Measurements from ENCODE around the gene DEF6. TPM values are rescaled to one million over a fixed set of nuclear protein-coding genes. Genes with fewer than 3 reads are reported as not detected.
A peak's percentile ranks its signal among the peaks of the same experiment; 100 is the strongest.
"Not testable (repeated sequence)": the region's sequence is repeated elsewhere in the genome, so short reads cannot be mapped to it uniquely, and the experiment has no call there.

Gene DEF6
- total RNA-seq, 1 donor from 2014 or later, result 6.2 TPM

DNA sequence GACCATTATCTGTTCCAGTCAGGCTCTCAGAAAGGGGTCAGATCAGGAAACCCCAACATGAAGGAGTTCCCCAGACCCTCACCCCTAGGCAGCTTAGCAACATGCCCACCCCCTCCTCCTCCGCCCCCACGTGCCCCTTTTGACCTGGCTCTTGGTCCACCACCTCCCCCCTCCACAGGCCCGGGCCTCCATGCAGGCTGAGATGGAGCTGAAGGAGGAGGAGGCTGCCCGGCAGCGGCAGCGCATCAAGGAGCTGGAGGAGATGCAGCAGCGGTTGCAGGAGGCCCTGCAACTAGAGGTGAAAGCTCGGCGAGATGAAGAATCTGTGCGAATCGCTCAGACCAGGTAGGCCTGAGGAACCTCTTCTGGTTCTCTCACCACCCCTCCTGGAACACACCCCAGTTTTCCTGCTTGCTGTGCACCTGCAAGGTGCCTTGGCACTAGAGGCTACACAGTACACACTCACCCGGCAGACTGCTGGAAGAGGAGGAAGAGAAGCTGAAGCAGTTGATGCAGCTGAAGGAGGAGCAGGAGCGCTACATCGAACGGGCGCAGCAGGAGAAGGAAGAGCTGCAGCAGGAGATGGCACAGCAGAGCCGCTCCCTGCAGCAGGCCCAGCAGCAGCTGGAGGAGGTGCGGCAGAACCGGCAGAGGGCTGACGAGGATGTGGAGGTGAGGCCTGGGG lies 21.9 kb downstream of the DEF6 start:
- DNase-seq (ENCODE audit: extremely low spot score, unreplicated experiment), result peak; percentile 62
- Mint-ChIP-seq H3K27ac (no peak overlapping the region), H3K36me3 (peaks cover 5% of the 10 kb centered on the region), H3K4me3 (no peak overlapping the region), H3K9me3 (no peaks in the 10 kb centered on the region), H3K4me1 (ENCODE audit: unreplicated experiment) (peaks cover 10% of the 10 kb centered on the region), H3K27me3 (peaks cover 19% of the 10 kb centered on the region)
- TF ChIP-seq, protein P1, sequence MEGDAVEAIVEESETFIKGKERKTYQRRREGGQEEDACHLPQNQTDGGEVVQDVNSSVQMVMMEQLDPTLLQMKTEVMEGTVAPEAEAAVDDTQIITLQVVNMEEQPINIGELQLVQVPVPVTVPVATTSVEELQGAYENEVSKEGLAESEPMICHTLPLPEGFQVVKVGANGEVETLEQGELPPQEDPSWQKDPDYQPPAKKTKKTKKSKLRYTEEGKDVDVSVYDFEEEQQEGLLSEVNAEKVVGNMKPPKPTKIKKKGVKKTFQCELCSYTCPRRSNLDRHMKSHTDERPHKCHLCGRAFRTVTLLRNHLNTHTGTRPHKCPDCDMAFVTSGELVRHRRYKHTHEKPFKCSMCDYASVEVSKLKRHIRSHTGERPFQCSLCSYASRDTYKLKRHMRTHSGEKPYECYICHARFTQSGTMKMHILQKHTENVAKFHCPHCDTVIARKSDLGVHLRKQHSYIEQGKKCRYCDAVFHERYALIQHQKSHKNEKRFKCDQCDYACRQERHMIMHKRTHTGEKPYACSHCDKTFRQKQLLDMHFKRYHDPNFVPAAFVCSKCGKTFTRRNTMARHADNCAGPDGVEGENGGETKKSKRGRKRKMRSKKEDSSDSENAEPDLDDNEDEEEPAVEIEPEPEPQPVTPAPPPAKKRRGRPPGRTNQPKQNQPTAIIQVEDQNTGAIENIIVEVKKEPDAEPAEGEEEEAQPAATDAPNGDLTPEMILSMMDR (conservative IDR thresholded peaks at IDR 0.05), result no peak

DNA sequence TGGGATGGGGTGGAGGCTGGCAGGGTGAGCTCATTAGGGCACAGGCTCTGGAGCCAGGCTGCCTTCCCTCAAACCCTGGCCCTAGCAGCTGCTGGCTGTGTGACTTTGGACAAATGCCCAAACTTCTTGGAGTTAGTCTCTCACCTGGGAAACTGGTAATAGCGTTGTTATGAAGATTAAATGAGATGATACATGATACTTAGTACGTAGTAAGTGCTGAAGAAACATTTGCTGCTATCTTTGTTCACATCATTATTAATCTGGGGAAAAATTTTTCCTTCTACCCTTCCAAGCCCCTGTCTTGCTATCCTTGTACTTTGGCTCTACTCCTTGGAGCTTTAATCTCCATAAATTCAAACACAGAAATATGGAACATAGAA lies 22.4 kb downstream of the DEF6 start:
- no peak for DNase-seq (ENCODE audit: extremely low spot score, unreplicated experiment)
- H3K27me3 Mint-ChIP-seq, result peaks cover 14% of the 10 kb centered on the region
- TF ChIP-seq, protein P1 (conservative IDR thresholded peaks at IDR 0.05), result no peak
- H3K9me3 Mint-ChIP-seq, result no peaks in the 10 kb centered on the region
- peaks cover 5% of the 10 kb centered on the region for H3K36me3 Mint-ChIP-seq
- peaks cover 10% of the 10 kb centered on the region for H3K4me1 Mint-ChIP-seq (ENCODE audit: unreplicated experiment)
- H3K4me3 Mint-ChIP-seq, result no peak overlapping the region
- no peak overlapping the region for H3K27ac Mint-ChIP-seq

DNA sequence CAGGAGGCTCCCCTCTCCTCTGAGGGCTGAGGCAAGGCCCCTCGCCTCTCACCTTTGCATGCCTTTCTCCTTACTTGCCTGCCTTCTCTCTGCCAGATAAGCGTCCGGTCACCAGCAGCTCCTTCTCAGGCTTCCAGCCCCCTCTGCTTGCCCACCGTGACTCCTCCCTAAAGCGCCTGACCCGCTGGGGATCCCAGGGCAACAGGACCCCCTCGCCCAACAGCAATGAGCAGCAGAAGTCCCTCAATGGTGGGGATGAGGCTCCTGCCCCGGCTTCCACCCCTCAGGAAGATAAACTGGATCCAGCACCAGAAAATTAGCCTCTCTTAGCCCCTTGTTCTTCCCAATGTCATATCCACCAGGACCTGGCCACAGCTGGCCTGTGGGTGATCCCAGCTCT lies 23.5 kb downstream of the DEF6 start:
- Mint-ChIP-seq H3K27me3 (peaks cover 14% of the 10 kb centered on the region), H3K27ac (no peak overlapping the region), H3K4me1 (ENCODE audit: unreplicated experiment) (peaks cover 10% of the 10 kb centered on the region), H3K9me3 (no peaks in the 10 kb centered on the region), H3K4me3 (no peak overlapping the region), H3K36me3 (peaks cover 5% of the 10 kb centered on the region)
- DNase-seq (ENCODE audit: extremely low spot score, unreplicated experiment), result peak; percentile 68
- TF ChIP-seq, protein P1 (conservative IDR thresholded peaks at IDR 0.05), result no peak

DNA sequence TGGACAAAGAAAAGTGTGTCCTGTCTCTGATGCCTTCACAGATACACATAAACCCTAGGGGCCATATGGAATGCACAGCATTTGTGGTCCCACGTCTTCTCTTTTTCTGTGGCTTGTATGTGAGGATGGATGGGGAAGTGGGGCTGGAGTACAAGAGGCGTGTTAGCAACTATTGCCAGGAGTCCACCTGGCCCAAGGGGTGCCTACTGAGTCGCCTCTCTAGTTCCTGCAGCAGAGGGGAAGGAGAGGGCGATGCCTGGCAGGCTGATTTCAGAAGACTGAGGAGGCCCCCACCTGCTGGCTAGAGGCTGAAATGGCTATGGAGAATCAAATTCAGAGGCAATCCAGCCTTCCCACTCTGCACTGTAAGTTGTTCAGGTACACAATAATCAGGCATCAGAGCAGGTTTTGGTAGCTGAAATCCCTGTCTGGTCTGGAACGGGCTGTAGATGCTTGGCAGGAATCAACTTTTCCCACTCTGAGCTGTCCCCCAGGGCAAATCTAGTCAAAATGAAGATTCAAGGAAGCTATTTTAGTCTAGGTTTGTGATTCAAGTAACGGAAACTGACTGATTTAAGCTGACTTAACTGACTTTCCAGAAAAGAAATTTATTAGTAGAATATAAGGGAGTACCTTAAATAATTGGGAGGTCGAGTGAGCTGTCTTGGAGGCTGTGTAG lies 29.9 kb downstream of the DEF6 start:
- Mint-ChIP-seq H3K27ac (no peak overlapping the region), H3K27me3 (no peaks in the 10 kb centered on the region), H3K4me3 (no peak overlapping the region), H3K36me3 (no peaks in the 10 kb centered on the region), H3K9me3 (no peaks in the 10 kb centered on the region), H3K4me1 (ENCODE audit: unreplicated experiment) (peaks cover 6% of the 10 kb centered on the region)
- peak; percentile 69 for DNase-seq (ENCODE audit: extremely low spot score, unreplicated experiment)
- TF ChIP-seq, protein P1 (conservative IDR thresholded peaks at IDR 0.05), result peak; percentile 69

DNA sequence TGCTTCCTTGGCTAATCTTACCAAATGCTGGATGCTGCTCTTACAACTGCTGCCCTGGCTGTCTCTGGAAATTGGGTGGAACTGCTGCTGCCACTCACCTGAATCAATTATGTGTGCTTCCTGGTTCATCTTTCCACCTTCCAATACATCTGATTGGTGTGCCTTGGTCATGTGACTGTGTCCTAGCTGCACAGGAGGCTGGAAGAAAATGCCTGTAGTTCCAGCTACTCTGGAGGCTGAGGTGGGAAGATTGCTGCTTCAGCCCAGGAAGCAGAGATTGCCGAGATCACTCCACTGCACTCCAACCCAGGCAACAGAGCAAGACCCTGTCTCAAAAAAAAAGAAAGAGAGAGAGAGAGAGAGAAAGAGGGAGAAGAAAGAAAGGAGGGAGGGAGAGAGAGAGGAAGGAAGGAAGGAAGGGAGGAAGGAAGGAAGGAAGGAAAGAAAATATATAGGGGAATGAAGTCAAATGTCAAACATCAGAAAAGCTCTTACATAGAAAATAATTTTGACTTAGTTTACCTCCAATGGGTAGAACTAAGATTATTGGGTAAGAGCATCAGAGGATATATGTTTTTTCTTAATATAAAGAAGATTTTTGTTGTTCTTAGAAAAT lies 30.6 kb downstream of the DEF6 start:
- Mint-ChIP-seq H3K4me3 (no peak overlapping the region), H3K27ac (no peak overlapping the region), H3K4me1 (ENCODE audit: unreplicated experiment) (peaks cover 6% of the 10 kb centered on the region), H3K36me3 (no peaks in the 10 kb centered on the region), H3K27me3 (no peaks in the 10 kb centered on the region), H3K9me3 (no peaks in the 10 kb centered on the region)
- DNase-seq (ENCODE audit: extremely low spot score, unreplicated experiment), result peak; percentile 13
- TF ChIP-seq, protein P1 (conservative IDR thresholded peaks at IDR 0.05), result no peak

DNA sequence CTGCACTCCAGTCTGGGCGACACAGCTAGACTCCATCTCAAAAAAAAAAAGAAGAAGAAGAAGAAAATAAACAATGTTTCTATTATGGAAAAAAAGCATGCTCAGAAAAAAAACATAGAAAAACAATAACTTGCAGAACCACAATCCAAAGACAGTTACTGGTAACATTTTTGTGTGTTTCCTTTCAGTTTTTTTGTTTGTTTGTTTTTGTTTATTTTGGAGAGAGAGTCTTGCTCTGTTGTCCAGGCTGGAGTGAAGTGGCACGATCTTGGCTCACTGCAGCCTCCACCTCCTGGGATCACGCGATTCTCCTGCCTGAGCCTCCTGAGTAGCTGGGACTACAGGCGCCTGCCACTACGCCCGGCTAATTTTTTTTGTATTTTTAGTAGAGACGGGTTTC lies 31.3 kb downstream of the DEF6 start:
- H3K27ac Mint-ChIP-seq; DNase-seq (ENCODE audit: extremely low spot score, unreplicated experiment); H3K4me1 Mint-ChIP-seq (ENCODE audit: unreplicated experiment); H3K4me3 Mint-ChIP-seq; H3K9me3 Mint-ChIP-seq; H3K36me3 Mint-ChIP-seq; H3K27me3 Mint-ChIP-seq: not testable (repeated sequence)

Data from type B pancreatic cell (in vitro differentiated cells).